Omental fat pad (tissue), 4 donors: ENCODE results near the gene DNM2. TPM values are rescaled to one million over a fixed set of nuclear protein-coding genes. Genes with fewer than 3 reads are reported as not detected.
"Not testable (repeated sequence)": the region's sequence is repeated elsewhere in the genome, so short reads cannot be mapped to it uniquely, and the experiment has no call there.

Experiments used
- ATAC-seq: fragments of 150-250 bp; one replicate; pipeline ENCODE4 v1.9.1; 2016; ENCODE audit warnings: mild to moderate bottlenecking, moderate library complexity; ENCODE audit not compliant: low FRiP score
- DNase-seq: peaks from one replicate; pipeline ENCODE4 v3.0.0-alpha.2; 2019; ENCODE audit warnings: low spot score
- CTCF ChIP-seq, 3 donors: fragments of 450-650 bp; IDR thresholded peaks; one replicate each; pipeline ENCODE4 v1.5.1; 2016 to 2017; ENCODE audit warnings: antibody characterized with exemption in 3 of 3, mild to moderate bottlenecking in 3 of 3, moderate library complexity in 2 of 3
- total RNA-seq, 4 donors: library from RNA; depleted of rRNA; stranded (reverse); fragments of >200 nt; gene quantifications; one replicate each; pipeline ENCODE4 v1.1.0, GENCODE V29; 2016

The DNM2 gene
- total RNA-seq, 4 donors from 2014 or later, result 76.5 to 135 (median 99.9) TPM

- no peak for ATAC-seq
- TF ChIP-seq CTCF (IDR thresholded peaks at IDR 0.05), result no peak
- DNase-seq, result no peak
Measured at GRCh38 chr19:10848230-10848856, 130.5 kb downstream of the DNM2 start, which contains the start of gene C19orf38. TSS of gene C19orf38 (plus strand) at chr19:10848415. CDS start at chr19:10848509, 94 bp downstream.

- TF ChIP-seq CTCF (IDR thresholded peaks at IDR 0.05), result no peak
- ATAC-seq (no peak), DNase-seq (no peak)
Measured at GRCh38 chr19:10850631-10851030, 132.8 kb downstream of the DNM2 start.

- DNase-seq (no peak), ATAC-seq (no peak)
- no peak for TF ChIP-seq CTCF (IDR thresholded peaks at IDR 0.05)
Measured at GRCh38 chr19:10852098-10852800, 134.4 kb downstream of the DNM2 start.

- no peak for ATAC-seq
- DNase-seq, result no peak
- TF ChIP-seq CTCF (IDR thresholded peaks at IDR 0.05), result no peak
Measured at GRCh38 chr19:10852941-10853340, 135.1 kb downstream of the DNM2 start.

GRCh38 chr19:10854350-10855089 lies 136.6 kb downstream of the DNM2 start:
- DNase-seq, result no peak
- ATAC-seq, result no peak
- no peak for TF ChIP-seq CTCF (IDR thresholded peaks at IDR 0.05)

- no peak for TF ChIP-seq CTCF (IDR thresholded peaks at IDR 0.05)
- no peak for ATAC-seq
- no peak for DNase-seq
Measured at GRCh38 chr19:10855879-10856522, 138.1 kb downstream of the DNM2 start.

GRCh38 chr19:10856899-10857298 lies 139.0 kb downstream of the DNM2 start:
- not testable (repeated sequence) for DNase-seq, ATAC-seq
